Measurements from ENCODE around the gene STC2. TPM values are rescaled to one million over a fixed set of nuclear protein-coding genes. Genes with fewer than 3 reads are reported as not detected.

Gene STC2
- total RNA-seq, 1 donor from 2014 or later, result 0.31 TPM

Small RNAs within 50 kb of the gene (small RNA-seq; reads per million reads assigned to genes)
- not detected for gene MIR8056
- not detected for gene RNA5SP200
- gene RNU6-500P, result not detected

Other genes starting within 250 kb of the STC2 start
- gene BNIP1, start 183.9 kb downstream of the STC2 start, total RNA-seq, result 15.6 TPM
- gene NKX2-5, start 93.2 kb downstream of the STC2 start, total RNA-seq, result not detected

Measured in occipital lobe (tissue), 2 donors.